ENCODE measurements around the gene LRRC49.

Gene LRRC49

GRCh38 chr15:70879401-70879800 is 13.2 kb upstream of the LRRC49 start:
- TF ChIP-seq POLR2AphosphoS5 (IDR thresholded peaks at IDR 0.05; ENCODE audit: low read depth, low read length) (no peak), FOXP2 (optimal IDR thresholded peaks at IDR 0.05; ENCODE audit: borderline replicate concordance, extremely low read depth, extremely low read length, insufficient read depth) (no peak), TAF1 (IDR thresholded peaks at IDR 0.05; ENCODE audit: borderline replicate concordance, insufficient read depth, low read length) (no peak), REST (IDR thresholded peaks at IDR 0.05; ENCODE audit: insufficient read depth in 1 of 2, low read depth in 2 of 2, low read length in 2 of 2) (no peak), SIN3A (IDR thresholded peaks at IDR 0.05; ENCODE audit: borderline replicate concordance, insufficient read depth, low read length) (no peak)

GRCh38 chr15:70880781-70881180 is 11.8 kb upstream of the LRRC49 start:
- TF ChIP-seq TAF1 (IDR thresholded peaks at IDR 0.05; ENCODE audit: borderline replicate concordance, insufficient read depth, low read length) = no peak
- no peak for TF ChIP-seq FOXP2 (optimal IDR thresholded peaks at IDR 0.05; ENCODE audit: borderline replicate concordance, extremely low read depth, extremely low read length, insufficient read depth)

GRCh38 chr15:70882361-70882760 is 10.3 kb upstream of the LRRC49 start:
- TF ChIP-seq SIN3A (IDR thresholded peaks at IDR 0.05; ENCODE audit: borderline replicate concordance, insufficient read depth, low read length) = no peak
- no peak for TF ChIP-seq FOXP2 (optimal IDR thresholded peaks at IDR 0.05; ENCODE audit: borderline replicate concordance, extremely low read depth, extremely low read length, insufficient read depth)
- no peak for TF ChIP-seq TAF1 (IDR thresholded peaks at IDR 0.05; ENCODE audit: borderline replicate concordance, insufficient read depth, low read length)
- no peak for TF ChIP-seq REST (IDR thresholded peaks at IDR 0.05; ENCODE audit: insufficient read depth in 1 of 2, low read depth in 2 of 2, low read length in 2 of 2)
- TF ChIP-seq POLR2AphosphoS5 (IDR thresholded peaks at IDR 0.05; ENCODE audit: low read depth, low read length) = no peak

- TF ChIP-seq POLR2AphosphoS5 (IDR thresholded peaks at IDR 0.05; ENCODE audit: low read depth, low read length) = no peak
- TF ChIP-seq REST (IDR thresholded peaks at IDR 0.05; ENCODE audit: insufficient read depth in 1 of 2, low read depth in 2 of 2, low read length in 2 of 2) = no peak
- TF ChIP-seq FOXP2 (optimal IDR thresholded peaks at IDR 0.05; ENCODE audit: borderline replicate concordance, extremely low read depth, extremely low read length, insufficient read depth) = no peak
- no peak for TF ChIP-seq SIN3A (IDR thresholded peaks at IDR 0.05; ENCODE audit: borderline replicate concordance, insufficient read depth, low read length)
- no peak for TF ChIP-seq TAF1 (IDR thresholded peaks at IDR 0.05; ENCODE audit: borderline replicate concordance, insufficient read depth, low read length)
These were observed 410 bp downstream of the LRRC49 start for GRCh38 chr15:70892912-70893560.

- TF ChIP-seq POLR2AphosphoS5 (IDR thresholded peaks at IDR 0.05; ENCODE audit: low read depth, low read length) = no peak
- no peak for TF ChIP-seq REST (IDR thresholded peaks at IDR 0.05; ENCODE audit: insufficient read depth in 1 of 2, low read depth in 2 of 2, low read length in 2 of 2)
- TF ChIP-seq FOXP2 (optimal IDR thresholded peaks at IDR 0.05; ENCODE audit: borderline replicate concordance, extremely low read depth, extremely low read length, insufficient read depth) = no peak
- TF ChIP-seq SIN3A (IDR thresholded peaks at IDR 0.05; ENCODE audit: borderline replicate concordance, insufficient read depth, low read length) = no peak
- TF ChIP-seq TAF1 (IDR thresholded peaks at IDR 0.05; ENCODE audit: borderline replicate concordance, insufficient read depth, low read length) = no peak
These were observed 9.5 kb downstream of the LRRC49 start for GRCh38 chr15:70902107-70902506.
